Gastrocnemius medialis (tissue), 4 donors: ENCODE results near the gene HEBP1.

ENCODE experiments used
- CTCF ChIP-seq, 5 experiments: fragments of 450-650 bp in 3 of 5; fragments of 200-600 bp in 2 of 5; sonication (generic) in 2 of 5; IDR thresholded peaks in 4 of 5; conservative IDR thresholded peaks in 1 of 5; 1 replicate in 4 of 5; 2 replicates in 1 of 5; pipeline ENCODE4 v1.5.1; 2016 to 2019; ENCODE audit warnings: antibody characterized with exemption in 5 of 5, mild to moderate bottlenecking in 3 of 5, moderate library complexity in 3 of 5
- POLR2A ChIP-seq, 2 donors: fragments of 450-650 bp; IDR thresholded peaks; one replicate each; pipeline ENCODE4 v1.6.1; 2017; ENCODE audit warnings: antibody characterized with exemption in 2 of 2, mild to moderate bottlenecking in 2 of 2, moderate library complexity in 2 of 2

- no peak for TF ChIP-seq CTCF (IDR thresholded peaks at IDR 0.05 in 4 of 5, conservative IDR thresholded peaks at IDR 0.05 in 1 of 5)
- TF ChIP-seq POLR2A (IDR thresholded peaks at IDR 0.05): no peak
These were observed 44.2 kb upstream of the HEBP1 start, which contains the start of gene FAM234B for GRCh38 chr12:13044002-13044905.
